ENCODE measurements around the gene MAL.

MAL gene

DNA sequence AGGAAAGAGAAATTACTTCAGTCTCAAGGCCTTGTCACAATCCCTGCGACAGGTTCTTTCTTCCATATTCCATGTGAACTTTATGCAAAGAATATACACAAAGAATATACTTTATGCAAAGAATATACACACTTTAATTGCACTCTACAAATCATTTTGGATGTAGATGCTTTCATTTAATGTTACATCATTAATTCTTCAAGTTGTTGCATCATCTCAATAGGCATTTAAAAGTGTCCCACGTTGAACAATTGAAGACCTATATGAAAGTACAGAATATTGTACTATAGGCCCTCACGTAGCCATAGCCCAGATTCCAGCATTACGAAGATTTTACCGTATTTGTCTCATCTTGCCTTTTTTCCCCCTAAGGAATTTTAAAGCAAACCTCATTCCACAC lies 33.1 kb upstream of the MAL start:
- TF ChIP-seq, protein P1, sequence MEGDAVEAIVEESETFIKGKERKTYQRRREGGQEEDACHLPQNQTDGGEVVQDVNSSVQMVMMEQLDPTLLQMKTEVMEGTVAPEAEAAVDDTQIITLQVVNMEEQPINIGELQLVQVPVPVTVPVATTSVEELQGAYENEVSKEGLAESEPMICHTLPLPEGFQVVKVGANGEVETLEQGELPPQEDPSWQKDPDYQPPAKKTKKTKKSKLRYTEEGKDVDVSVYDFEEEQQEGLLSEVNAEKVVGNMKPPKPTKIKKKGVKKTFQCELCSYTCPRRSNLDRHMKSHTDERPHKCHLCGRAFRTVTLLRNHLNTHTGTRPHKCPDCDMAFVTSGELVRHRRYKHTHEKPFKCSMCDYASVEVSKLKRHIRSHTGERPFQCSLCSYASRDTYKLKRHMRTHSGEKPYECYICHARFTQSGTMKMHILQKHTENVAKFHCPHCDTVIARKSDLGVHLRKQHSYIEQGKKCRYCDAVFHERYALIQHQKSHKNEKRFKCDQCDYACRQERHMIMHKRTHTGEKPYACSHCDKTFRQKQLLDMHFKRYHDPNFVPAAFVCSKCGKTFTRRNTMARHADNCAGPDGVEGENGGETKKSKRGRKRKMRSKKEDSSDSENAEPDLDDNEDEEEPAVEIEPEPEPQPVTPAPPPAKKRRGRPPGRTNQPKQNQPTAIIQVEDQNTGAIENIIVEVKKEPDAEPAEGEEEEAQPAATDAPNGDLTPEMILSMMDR (IDR thresholded peaks at IDR 0.05; ENCODE audit: low read depth, low read length, missing control alignments) = no peak
- H3K4me3 ChIP-seq (ENCODE audit: low read depth, low read length) = no peak overlapping the region
- DNase-seq (ENCODE audit: low read depth) = no peak

DNA sequence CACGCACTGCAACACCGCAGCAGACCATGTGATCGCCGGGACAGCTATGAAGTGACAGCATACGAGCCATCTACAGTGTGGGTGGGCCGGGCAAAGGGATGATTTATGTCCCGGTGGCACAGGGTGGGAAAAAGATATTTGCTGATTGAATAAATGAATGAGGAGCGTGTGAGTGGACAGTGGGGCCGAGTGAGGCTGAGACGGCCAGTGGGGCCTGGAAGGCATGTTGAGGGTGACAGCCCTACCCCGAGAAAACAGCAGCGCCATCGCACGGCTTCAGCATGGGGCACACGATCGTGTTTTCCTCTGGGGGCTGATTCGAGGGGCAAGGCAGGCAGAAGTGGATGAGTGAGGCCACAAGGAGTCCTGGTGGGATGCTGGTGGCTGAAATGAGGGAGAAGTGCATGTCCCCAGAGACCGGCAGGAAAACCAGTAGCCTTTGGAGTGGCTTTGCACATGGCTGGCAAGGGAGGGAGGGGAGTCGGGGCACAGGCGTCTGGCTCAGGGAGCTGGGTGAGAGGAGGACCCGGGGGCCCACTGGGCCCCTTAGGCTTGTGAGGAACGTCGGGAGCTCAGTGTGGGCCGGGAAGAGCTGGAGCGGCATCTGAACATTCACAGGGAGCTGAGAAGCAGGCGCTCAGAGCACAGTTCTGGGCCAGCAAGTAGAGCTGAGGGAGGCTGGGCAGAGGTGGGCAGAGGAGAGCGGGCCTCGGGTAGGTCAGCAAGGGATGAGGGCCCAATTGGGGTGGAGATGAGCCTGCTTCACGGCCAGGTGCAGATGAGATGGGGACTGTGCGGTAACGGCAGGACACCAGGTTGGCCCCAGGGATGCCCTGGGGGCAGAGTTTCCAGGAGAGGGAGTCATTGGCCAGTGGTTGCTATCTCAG lies 32.1 kb upstream of the MAL start:
- no peak overlapping the region for H3K4me3 ChIP-seq (ENCODE audit: low read depth, low read length)
- DNase-seq (ENCODE audit: low read depth) = no peak
- TF ChIP-seq, protein P1 (IDR thresholded peaks at IDR 0.05; ENCODE audit: low read depth, low read length, missing control alignments) = no peak

DNA sequence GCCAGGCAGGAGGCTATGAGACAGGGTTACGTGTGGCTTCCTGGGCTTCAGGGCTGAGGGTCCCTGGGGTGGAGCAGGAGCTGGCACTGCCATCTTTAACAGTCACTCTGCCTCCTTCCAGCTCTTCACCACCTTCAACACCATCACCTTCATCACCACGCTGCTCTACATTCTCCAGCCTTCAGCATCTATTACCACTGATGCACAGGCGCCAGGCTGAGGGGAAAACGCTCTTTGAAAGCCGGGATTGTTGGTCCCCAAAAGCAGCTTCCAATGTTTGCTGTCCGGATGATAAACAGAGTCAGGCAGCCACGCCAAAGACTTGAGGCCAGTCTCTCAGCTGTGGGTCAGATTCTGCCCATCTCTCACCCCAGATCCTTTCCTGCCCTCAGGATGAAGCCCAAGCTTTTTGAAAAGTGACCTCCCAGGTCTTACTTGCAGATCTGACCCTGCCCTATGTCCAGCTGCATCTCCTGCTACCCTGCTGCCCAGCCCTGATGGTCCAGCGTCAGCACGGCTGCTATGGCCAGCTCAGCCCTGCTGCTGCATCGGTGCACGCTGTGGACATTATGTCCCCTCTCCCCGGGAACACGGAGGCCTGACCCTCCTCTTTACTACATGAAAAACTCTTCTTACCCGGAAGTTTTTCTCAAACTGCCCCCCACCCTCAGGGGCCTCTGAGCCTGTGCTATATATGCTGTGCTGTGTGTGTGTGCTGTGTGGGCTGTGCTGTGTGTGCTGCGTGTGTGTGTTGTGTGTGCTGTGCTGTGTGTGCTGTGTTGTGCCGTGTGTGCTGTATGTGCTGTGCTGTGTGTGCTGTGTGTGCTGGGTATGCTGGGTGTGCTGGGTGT lies 31.2 kb upstream of the MAL start:
- H3K4me3 ChIP-seq (ENCODE audit: low read depth, low read length) = no peak overlapping the region
- DNase-seq (ENCODE audit: low read depth) = no peak
- TF ChIP-seq, protein P1 (IDR thresholded peaks at IDR 0.05; ENCODE audit: low read depth, low read length, missing control alignments) = no peak

DNA sequence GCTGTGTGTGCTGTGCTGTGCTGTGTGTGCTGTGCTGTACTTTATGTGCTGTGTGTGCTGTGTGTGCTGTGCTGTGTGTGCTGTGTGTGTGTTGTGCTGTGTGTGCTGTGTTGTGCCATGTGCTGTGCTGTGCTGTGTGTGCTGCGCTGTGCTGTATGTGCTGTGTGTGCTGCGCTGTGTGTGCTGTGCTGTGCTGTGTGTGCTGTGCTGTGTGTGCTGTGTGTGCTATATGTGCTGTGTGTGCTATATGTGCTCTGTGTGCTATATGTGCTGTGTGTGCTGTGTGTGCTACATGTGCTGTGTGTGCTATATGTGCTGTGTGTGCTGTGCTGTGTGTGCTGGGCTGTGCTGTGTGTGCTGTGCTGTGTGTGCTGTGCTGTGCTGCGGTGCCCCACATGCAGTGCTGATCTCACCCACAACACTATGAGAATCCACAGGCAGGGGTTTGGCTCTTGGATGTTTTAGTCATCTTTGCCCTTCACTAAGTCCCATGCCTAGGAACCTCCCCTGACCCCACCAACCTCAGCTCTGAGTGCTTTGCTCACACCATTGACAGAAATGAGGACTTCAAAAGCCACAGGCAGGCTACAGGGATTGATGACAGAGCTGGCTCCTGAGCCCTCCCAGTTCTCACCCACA lies 30.5 kb upstream of the MAL start:
- no peak overlapping the region for H3K4me3 ChIP-seq (ENCODE audit: low read depth, low read length)
- TF ChIP-seq, protein P1 (IDR thresholded peaks at IDR 0.05; ENCODE audit: low read depth, low read length, missing control alignments) = no peak
- no peak for DNase-seq (ENCODE audit: low read depth)

DNA sequence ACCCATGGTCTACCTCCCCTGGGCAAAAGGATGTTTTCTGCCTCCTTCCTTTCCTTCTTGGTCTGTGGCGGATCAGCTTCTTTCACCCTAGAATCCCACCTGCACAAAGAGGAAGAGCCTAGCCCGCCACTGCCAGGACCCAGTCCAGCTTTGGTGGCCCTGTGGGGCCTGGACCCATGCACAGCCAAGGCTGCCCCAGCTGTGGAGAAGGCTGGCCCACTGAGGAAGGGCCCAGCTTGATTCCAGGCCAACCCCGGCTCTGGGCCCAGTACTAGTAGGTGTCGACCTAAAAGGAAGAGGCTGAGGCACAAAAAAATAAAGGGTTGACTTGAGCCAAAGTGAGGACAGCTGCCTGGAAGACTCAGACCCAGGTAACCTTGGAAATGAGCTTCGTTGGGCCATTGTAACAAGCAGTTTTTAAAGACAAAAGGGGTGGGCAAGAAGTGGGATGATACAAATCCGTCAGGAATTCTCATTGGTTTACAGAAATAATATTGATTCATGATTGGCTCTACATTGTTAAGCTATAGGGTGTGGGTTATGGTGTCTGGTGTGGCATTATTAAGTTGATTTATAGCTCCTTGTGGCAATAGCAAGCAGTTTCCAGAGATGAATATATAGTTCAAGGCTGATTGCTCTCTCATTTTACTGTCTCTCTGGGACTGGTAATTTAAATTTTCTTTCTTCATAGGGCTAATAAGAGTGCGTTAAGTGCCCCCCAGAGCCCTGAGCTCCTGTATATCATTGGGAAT lies 29.8 kb upstream of the MAL start:
- TF ChIP-seq, protein P1 (IDR thresholded peaks at IDR 0.05; ENCODE audit: low read depth, low read length, missing control alignments) = no peak
- no peak for DNase-seq (ENCODE audit: low read depth)
- no peak overlapping the region for H3K4me3 ChIP-seq (ENCODE audit: low read depth, low read length)
